Lung (tissue), 12 donors: ENCODE measurements around the gene SCIMP. TPM values are rescaled to one million over a fixed set of nuclear protein-coding genes. Genes with fewer than 3 reads are reported as not detected.

Experiments
- ATAC-seq: fragments of 200-7000 bp; cut with Tn5 transposase; one replicate; pipeline ENCODE4 v1.9.1; 2020; ENCODE audit warnings: moderate number of reproducible peaks; ENCODE audit not compliant: insufficient read depth, low FRiP score
- DNase-seq, 3 donors: peaks; one replicate each; pipeline ENCODE4 v3.0.0-alpha.2; 2013 to 2017
- H3K27ac ChIP-seq, 2 donors: one replicate each; pipeline ENCODE4 v1.5.1; 2013; ENCODE audit warnings: mild to moderate bottlenecking in 2 of 2, moderate library complexity in 2 of 2, control low read depth in 1 of 2, inconsistent platforms in 1 of 2, low read depth in 1 of 2, low read length in 1 of 2
- H3K27me3 ChIP-seq, 3 donors: one replicate each; pipeline ENCODE4 v1.5.1; 2013; ENCODE audit warnings: low read length in 2 of 3; ENCODE audit not compliant: control insufficient read depth in 3 of 3, insufficient read depth in 3 of 3
- H3K36me3 ChIP-seq, 4 donors: one replicate each; pipeline ENCODE4 v1.5.1; 2013; ENCODE audit warnings: low read length in 4 of 4, mild to moderate bottlenecking in 1 of 4, moderate library complexity in 1 of 4; ENCODE audit not compliant: control insufficient read depth in 4 of 4, insufficient read depth in 4 of 4
- H3K4me1 ChIP-seq, 5 donors: one replicate each; pipeline ENCODE4 v1.5.1; 2013; ENCODE audit warnings: low read length in 5 of 5, mild to moderate bottlenecking in 2 of 5, moderate library complexity in 1 of 5; ENCODE audit not compliant: control insufficient read depth in 5 of 5, insufficient read depth in 5 of 5
- H3K4me3 ChIP-seq: one replicate; pipeline ENCODE4 v1.5.1; 2013; ENCODE audit warnings: mild to moderate bottlenecking, control low read depth, moderate library complexity
- H3K9ac ChIP-seq, 2 donors: one replicate each; pipeline ENCODE4 v1.5.1; 2013; ENCODE audit warnings: low read length in 2 of 2, control low read depth in 1 of 2; ENCODE audit not compliant: insufficient read depth in 1 of 2
- H3K9me3 ChIP-seq, 4 donors: one replicate each; pipeline ENCODE4 v1.5.1; 2013; ENCODE audit warnings: low read length in 3 of 4, mild to moderate bottlenecking in 1 of 4, moderate library complexity in 1 of 4; ENCODE audit not compliant: control insufficient read depth in 4 of 4, insufficient read depth in 3 of 4
- WGBS, 2 donors: extraction: QIAGEN DNeasy Blood & Tissue Kit; methylation state at CpG; one replicate each; pipeline ENCODE4 v1.1.7; 2013; 5-methylcytosine and 5-hydroxymethylcytosine counted together
- polyA plus RNA-seq, 2 donors: library from polyadenylated mRNA; stranded (reverse); fragments of 200-250 nt; gene quantifications; one replicate each; pipeline ENCODE4 v1.2.1, GENCODE V29; 2013
- total RNA-seq, 2 donors: library from RNA; depleted of rRNA in 1 of 2; stranded (reverse); fragments of >200 nt in 1 of 2; gene quantifications; one replicate each; pipeline ENCODE4 v1.2.1, GENCODE V29; 2014 to 2021
- TF ChIP-seq, protein P1 (sequence below): IDR thresholded peaks from 2 replicates; pipeline ENCODE4 v1.5.1; 2012; ENCODE audit warnings: mild to moderate bottlenecking; ENCODE audit errors: control extremely low read depth, extremely low read depth
- donor health status: control.
- donor health status: control.
- donor health status: Bipolar disorder and iron deficiency.
- donor health status: healthy.
- donor health status: DM: yes; HTN: yes; CAD: no.

SCIMP gene
- total and polyA plus RNA-seq, 4 donors = 2.3 to 22.2 (median 11.2) TPM

DNA sequence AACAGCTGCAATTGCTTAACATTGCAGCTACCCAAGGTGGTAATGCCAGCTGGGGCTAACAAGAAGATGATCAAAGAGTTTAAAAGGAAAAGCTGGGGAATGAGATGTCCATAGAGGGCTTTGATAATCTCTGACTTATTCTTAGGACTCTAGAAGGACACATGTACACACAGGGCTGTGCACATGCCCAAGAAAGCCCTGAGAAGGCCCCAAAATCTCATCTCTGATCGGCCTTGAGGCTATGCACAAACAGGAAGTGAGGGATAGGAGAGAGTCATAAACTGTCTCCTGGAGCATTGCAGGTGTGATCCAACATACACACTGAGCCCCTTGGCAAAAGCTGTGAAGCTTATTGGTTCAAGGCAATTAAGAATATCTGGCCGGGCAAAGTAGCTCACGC is 30.2 kb upstream of the SCIMP start:
- TF ChIP-seq, protein P1, sequence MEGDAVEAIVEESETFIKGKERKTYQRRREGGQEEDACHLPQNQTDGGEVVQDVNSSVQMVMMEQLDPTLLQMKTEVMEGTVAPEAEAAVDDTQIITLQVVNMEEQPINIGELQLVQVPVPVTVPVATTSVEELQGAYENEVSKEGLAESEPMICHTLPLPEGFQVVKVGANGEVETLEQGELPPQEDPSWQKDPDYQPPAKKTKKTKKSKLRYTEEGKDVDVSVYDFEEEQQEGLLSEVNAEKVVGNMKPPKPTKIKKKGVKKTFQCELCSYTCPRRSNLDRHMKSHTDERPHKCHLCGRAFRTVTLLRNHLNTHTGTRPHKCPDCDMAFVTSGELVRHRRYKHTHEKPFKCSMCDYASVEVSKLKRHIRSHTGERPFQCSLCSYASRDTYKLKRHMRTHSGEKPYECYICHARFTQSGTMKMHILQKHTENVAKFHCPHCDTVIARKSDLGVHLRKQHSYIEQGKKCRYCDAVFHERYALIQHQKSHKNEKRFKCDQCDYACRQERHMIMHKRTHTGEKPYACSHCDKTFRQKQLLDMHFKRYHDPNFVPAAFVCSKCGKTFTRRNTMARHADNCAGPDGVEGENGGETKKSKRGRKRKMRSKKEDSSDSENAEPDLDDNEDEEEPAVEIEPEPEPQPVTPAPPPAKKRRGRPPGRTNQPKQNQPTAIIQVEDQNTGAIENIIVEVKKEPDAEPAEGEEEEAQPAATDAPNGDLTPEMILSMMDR = no peak
- Histone ChIP-seq H3K4me3 (no peak overlapping the region), H3K9ac (no peak overlapping the region), H3K36me3 (no peaks in the 10 kb centered on the region), H3K9me3 (no peaks in the 10 kb centered on the region), H3K27ac (no peak overlapping the region), H3K4me1 (no peaks in the 10 kb centered on the region), H3K27me3 (no peaks in the 10 kb centered on the region)
- no peak for DNase-seq
- WGBS, 2 donors = 78 to 87% methylated on average over 3 of the region's 3 CpGs
- no peak for ATAC-seq

DNA sequence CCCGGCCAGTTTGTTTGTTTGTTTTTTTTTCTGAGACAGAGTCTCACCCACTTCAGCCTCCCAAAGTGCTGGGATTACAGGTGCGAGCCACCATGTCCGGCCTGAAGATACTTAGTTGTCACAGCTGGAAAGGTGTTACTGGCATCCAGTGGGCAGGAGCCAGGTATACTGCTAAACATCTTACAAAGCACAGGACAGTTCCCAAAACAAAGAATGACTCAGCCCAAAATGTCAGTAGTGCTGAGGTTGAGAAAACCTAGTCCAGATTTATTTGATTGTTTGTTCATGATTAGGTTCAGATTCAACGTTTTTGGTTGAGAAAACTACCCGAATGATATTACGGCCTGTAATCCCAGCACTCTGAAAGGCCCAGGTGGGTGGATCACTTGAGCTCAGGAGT is 28.8 kb upstream of the SCIMP start:
- DNase-seq (no peak), ATAC-seq (no peak)
- TF ChIP-seq, protein P1 = no peak
- Histone ChIP-seq H3K27ac (no peak overlapping the region), H3K27me3 (no peaks in the 10 kb centered on the region), H3K36me3 (no peaks in the 10 kb centered on the region), H3K4me1 (no peaks in the 10 kb centered on the region), H3K4me3 (no peak overlapping the region), H3K9ac (no peak overlapping the region), H3K9me3 (no peaks in the 10 kb centered on the region)
- 93 to 97% methylated on average over 6 of the region's 6 CpGs for WGBS, 2 donors

DNA sequence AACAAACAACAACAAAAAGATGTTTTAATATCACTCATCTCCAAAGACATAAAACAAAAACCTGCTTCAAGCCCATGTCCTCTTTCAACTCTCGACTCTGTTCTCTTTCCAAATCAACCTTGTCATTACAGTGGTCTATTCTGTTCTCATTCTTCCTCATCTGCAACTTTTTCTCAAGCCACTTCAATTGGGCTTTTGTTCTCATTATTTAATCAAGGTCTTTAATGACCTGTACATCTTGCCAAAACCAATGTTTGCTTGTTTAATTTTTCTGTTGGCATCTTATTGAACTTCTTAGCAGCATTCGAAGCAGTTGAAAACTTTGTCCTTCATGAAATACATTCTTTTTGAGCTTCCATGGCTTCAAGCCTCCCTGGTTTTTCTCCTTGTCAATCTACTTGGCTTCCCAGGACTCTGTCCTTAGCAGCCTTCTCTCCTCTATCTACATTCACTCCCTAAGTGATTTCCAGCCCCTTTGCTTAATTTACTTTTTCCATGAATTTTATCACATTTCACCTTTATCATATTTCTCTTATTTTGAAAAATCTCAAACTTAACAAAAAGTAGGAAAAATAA is 27.8 kb upstream of the SCIMP start:
- no peak overlapping the region for H3K9ac ChIP-seq
- WGBS, 2 donors = 43 to 54% methylated on average over 2 of the region's 2 CpGs
- H3K27me3 ChIP-seq = no peaks in the 10 kb centered on the region
- ATAC-seq = no peak
- no peaks in the 10 kb centered on the region for H3K9me3 ChIP-seq
- no peak for DNase-seq
- H3K4me1 ChIP-seq = no peaks in the 10 kb centered on the region
- TF ChIP-seq, protein P1 = no peak
- no peak overlapping the region for H3K27ac ChIP-seq
- H3K4me3 ChIP-seq = no peak overlapping the region
- H3K36me3 ChIP-seq = no peaks in the 10 kb centered on the region

DNA sequence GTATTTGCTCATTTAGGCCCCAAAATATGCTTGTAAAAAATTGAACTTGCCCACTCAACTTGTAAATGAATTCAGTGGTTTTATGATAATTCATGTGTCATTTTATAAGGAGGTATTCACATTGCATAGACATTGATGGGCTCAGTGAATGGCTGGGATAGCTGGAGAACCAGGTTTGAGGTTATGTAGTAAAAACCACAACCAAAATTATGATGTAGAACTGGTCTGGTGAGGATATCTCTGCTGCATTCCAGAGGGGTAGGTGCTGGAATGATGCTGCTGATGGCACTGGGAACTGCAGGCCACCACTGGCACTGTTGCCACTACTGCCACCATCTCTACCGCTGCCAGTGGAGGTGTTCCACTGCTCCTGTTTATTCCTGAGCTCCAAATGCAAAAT is 25.9 kb upstream of the SCIMP start:
- H3K4me3 ChIP-seq = no peak overlapping the region
- no peak for DNase-seq
- H3K9ac ChIP-seq = no peak overlapping the region
- no peaks in the 10 kb centered on the region for H3K27me3 ChIP-seq
- 86 to 97% methylated on average over 1 of the region's 1 CpG for WGBS, 2 donors
- no peak for ATAC-seq
- no peaks in the 10 kb centered on the region for H3K4me1 ChIP-seq
- no peak overlapping the region for H3K27ac ChIP-seq
- no peaks in the 10 kb centered on the region for H3K9me3 ChIP-seq
- TF ChIP-seq, protein P1 = no peak
- no peaks in the 10 kb centered on the region for H3K36me3 ChIP-seq
